ENCODE measurements around the gene OLFML1.

OLFML1 gene

DNA sequence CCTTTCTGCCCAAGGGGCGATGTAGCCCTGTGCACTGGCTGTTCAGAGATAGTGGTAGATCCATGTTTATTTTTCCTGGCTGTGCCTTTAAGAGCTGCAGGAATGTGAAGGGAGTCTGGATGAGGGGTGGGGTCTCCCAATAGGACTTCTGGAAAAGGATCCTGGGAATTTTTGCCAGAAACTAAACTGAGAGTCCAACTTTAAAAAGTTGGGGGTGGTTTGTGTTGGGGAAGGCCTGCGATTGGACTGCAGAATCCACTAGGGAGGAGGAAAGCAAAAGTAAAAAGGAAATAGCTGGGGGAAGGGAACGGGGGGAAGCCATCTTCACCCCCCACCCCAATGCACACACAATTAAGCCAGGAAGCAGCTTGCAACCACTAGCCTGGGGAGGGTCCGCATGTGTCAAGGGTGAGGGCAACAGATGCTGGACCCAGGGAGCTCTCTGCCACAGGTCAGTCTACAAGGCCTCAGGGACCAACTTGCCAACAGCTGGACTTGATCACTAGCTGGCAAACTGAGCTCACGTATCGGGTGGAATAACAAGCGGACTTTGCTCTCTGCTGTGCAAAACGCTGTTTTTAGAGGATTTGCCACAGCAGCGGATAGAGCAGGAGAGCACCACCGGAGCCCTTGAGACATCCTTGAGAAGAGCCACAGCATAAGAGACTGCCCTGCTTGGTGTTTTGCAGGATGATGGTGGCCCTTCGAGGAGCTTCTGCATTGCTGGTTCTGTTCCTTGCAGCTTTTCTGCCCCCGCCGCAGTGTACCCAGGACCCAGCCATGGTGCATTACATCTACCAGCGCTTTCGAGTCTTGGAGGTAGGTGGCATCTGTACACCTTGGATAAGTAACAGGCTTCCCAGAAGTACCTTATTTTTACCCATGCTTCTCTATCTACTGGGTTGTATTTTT lies at the start of gene OLFML1:
TSS of gene OLFML1 (plus strand) at position 321 of the 912 bp plus-strand sequence. CDS start at position 691, 370 bp downstream.
- no peak for DNase-seq

DNA sequence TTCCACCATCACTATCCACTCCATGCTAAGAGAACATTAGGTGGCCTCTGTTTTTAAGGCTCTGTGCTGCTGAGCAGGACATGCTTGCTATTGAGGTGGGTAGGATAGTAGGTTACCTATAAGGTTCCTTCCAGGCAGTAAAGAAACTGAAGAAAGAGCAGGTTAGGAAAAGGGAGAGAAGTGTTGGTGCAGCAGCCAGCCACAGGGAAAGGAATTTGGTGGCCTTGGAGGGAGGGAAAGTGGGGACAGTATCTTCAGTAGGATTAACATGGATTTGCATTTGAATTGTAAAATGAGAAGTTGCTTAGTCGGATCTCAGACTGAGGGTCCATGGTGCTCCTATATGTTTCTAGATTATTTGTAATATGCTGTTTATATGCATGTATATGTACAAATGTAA lies 49.2 kb upstream of the OLFML1 start:
- no peak for DNase-seq

DNA sequence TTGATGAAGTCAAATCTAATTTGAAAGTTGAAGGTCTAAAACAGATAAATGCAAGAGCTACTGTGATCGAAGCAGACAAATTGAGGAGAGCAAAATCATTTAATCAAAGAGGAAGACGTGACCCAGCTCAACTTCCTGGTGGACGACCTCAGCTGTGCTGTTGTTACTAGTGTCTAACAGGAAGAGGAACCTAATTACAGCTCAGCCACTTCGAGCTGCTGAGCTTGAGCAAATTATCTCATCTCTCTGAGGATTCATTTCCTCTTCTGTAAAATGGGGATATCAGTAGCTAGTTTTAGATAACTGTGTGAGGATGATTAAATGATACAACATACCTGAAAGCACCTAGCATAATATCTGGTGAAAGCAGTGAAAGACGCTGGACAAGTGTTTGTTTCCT lies 48.6 kb upstream of the OLFML1 start:
- DNase-seq: peak in 1 of 4 experiments; percentile 6

DNA sequence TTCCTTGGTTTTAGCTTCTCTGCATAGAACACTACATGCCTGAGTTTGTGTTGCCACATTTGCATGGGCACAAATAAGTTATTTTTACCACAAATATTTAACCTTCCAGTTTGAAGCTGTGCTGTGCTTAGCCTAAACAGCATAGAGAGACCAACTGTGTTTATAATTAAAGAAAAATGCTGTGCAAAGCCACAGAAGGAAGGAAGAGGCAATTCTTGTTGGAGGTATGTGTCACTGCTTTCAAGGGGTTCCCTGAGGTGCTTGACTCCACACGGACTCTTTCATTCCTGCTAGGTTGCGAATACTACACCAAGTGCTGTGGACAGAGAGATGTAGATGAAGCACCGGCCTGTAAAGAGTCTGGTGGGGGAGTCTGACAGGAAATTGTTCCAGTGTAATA lies 47.6 kb upstream of the OLFML1 start:
- no peak for DNase-seq

DNA sequence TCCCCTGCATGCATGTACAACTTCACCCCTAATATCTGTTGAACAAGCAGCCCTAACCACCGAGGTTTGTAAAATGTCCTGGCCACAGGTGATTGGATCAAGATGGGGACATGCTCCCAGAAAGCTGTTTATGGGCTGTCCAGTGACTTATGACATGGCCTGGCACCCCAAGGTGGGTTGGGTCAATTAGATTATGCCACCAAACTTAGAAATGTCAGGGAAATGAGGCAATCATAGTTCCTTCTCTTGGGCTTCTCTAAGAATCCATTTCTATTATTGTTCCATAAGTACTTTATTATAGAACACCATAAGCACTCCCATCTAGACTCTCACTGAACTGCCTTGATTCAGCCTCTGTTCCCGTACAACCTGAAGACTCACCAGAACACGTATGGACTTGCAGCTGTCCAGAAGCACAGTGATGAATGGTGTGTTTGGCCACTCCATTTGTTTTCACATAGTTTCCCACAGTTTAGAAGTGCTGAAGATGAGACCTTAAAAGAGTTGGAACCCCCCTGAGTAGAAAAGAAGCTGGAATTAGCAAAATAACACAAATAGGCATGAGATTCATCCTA lies 45.5 kb upstream of the OLFML1 start:
- DNase-seq: no peak

DNA sequence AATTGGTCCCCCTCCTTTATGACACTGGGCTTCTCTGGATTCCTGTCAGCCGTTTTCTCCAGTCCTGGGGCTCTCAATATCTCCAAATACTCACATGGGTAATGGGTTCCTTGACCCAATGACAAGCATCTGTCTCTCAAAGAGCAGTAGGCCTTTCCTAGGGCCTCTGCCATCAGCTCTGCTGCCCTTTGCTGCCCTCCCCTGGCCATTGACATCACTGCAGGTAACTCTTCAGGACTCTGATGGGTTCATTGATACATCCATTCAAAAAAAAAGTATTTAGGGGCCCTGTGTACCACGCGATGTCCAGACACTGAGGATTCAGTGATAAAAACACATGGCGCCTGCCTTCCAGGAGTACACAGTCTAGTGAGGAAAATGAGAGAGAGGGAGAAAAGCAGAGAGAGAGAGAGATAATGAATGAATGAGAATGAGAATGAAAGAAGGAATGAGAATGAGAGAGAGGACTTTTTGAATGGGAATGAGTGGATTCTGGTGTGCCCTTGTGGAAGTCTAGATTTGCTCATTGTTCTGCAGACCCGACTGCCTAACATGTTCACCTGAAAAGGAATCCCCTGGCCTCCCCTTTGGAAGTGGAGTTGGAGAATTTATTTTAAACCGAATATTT lies 42.6 kb upstream of the OLFML1 start:
- peak; percentile 30 to 56 (median 49) for DNase-seq

DNA sequence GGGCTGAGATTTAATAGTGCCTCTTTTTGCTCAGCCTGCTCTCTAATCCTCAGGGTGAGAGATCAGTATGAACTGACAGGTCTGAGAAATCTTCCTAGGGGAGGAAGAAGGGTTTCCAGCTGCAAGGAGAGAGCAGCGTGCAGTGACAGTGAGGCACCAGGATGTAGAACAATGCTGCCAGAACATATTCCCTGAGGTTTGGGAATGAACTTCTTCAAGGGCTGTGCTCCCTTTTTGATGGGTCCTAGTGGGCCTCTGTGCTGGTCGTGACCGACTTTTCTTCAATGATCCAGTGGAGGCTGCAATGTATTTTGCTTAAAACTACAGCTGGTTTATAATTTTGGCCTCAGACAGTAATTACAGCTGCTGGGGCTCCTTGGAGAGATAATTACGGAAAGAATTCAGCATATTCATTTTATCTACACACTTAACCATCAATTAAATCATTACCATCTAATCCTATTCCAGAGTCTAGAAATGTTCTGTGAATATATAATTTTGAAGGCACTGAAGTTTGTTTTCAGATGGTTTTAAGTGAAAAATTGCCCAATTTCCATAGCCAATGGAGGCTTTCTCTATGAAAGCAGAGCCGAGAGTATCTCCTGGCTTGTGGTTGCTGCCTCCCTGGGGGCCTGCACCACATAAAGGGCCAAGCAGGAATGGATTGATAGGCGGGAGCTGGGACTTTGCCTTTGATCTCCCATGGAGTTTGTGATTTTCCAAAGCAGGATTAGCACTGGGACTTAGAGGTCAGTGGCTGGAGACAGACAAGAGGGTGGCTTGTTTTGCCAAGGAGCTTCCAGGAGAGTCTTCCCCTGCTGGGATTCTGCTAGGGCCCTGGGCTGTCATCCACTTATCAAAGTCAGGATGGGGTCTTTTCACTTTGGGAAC lies 41.0 kb upstream of the OLFML1 start:
- no peak for DNase-seq

DNA sequence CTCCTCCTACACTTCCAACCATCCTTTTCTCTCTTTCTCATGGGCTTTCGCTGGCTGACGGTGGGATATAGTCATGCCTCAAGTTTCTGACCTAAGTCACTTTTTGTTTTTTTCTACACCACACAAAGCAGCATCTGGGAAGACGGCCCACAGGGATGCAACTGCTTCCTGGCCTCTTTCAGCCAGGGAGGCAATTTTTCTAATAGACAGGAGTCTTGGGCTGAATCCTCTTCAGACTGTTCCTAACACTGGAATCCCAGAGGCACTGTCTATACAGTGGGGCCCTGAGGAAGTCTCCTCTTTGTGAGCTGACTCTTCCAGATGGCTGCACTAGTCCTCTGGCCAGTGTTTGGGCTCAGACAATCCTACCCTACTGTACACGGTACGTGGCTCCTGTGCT lies 39.7 kb upstream of the OLFML1 start:
- DNase-seq: no peak

DNA sequence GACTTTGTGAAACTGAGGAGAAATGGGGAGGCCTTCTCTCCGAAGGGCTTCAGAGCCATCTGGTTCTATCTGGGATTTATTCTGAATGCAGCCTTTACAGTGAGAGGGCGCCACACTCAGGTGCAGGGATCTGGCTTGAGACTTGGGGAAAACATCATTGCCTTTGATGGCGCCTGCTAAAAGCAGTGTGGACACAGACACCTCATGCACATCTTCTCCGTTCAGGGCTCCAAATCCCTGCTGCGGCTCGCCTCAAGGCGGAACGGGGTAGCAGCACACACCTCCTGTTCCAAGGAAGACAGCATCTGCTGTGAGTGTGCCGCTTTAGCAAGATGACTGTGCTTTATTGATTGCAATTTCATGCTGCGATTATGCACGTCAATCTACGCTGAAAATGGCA lies 37.1 kb upstream of the OLFML1 start:
- no peak for DNase-seq

DNA sequence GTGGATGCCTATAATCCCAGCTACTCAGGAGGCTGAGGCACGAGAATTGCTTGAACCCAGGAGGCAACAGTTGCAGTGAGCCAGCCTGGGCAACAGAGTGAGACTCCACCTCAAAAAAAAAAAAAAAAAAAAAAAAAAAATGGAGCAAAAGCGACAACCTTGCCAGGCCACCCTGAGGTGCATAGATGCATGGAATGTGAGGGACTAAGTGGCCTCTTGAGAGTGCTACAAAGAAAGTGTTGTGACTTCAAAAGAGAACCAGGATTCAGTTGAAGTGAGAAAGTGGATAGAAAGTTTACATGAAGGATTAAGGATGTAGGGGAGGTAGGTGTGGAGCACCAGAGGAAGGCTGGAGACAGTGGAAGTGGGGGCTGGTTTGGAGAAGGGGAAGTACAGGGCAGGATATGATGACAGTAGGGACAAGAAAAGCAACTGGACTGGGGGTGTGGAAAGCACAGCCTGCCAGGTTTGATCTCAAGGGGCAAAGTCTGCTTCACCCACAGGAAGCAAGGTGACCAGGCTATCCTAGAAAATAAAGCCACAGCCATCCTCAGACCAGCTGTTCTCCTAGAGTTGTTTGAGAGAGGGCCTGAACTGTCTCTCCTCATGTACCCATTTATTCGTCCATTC lies 36.0 kb upstream of the OLFML1 start:
- no peak for DNase-seq

DNA sequence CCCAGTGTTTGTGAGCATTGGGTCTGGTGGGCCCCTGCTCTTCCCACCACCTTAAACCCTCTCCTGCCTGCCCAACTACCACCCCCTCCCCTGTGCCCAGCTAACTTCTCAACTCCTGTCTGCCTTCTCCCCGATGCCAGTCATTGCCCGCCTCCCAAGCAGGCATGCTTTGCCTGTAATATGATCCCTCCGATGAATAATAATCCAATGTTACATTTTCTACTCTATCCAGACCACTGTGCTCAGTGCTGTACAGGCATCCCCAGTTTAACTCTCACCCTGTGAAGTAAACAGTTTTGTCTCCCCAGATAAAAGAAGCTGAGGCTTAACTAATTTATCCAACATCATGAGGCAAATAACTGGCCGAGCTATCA lies 35.5 kb upstream of the OLFML1 start:
- DNase-seq: no peak

DNA sequence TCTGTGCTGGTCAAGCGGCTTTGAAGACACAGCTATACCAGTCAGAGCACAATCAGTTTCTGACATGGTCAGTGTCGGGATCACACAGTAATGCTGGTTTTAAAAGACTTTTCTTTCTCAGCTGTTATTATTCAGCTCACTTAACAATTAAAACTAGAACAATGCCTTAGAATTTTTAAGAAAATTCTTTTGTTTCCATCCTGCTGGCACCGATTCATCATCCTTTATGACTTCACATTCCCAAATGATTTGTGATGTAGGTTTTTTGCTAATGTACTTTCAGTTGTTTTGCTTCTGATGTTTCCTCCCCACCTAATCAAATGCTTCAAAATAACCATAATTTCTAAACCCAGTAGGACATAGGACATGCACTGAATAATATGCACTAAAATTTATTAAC lies 34.5 kb upstream of the OLFML1 start:
- DNase-seq: no peak

DNA sequence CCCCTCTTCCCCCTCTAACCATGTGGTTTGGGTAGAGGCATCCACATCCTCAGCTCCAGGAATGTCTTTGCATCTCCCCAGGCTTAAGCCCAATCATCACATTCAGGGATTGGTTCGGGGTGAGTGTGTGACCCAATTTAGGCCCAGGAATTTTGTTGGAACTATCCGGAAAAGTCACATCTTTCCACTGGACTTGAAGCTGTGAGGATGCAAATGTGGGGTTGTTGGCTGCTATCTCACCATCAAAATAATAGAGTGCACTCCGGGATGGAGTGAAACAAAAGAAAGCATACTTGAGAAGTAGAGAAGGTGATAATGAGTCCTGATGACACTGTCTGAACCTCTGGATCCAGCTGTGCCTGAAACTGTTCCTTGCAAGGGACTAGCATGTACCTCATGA lies 33.8 kb upstream of the OLFML1 start:
- no peak for DNase-seq

DNA sequence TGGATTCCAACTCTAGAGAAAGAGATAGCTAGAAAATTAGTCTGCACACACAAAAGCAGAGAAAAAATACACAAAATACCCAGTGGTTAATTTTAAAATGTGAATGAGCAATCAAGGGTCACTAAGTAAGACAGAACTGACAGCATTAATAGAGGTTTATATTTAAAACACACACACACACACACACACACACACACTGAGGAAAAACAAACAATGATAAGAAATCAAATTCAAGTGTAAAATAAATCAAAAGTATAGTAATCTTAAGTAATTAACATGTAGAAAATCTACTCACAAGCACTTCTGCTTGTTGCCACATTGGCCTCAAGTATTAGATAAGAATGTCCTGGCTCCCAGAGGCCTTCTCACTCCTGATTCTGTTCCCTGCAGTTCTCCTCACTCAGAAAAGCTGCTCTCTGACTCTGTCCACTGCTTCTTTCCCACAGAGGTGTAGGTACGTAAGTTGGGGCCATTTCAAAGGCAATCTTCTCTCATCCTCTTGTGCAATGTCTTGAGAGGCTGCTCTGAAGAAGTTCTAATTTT lies 33.3 kb upstream of the OLFML1 start:
- DNase-seq: no peak

DNA sequence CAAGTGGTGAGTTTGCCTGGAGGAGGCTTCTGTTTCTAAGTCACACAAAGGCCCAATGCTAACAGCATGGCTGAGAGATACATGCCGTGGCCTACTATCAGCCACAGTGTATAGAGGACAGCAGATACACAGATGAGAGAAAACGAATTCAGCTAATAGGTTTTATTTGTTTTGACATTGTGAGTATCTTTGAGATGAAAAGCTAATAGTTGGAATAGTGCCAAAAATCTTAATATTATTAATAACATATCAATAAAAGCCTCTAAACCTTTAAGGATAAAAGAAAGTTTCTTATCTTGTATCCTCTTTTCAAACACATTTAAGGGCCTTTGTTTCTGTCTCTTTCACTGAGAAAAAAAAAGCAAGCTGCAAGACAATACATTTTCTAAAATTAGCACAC lies 30.5 kb upstream of the OLFML1 start:
- no peak for DNase-seq

DNA sequence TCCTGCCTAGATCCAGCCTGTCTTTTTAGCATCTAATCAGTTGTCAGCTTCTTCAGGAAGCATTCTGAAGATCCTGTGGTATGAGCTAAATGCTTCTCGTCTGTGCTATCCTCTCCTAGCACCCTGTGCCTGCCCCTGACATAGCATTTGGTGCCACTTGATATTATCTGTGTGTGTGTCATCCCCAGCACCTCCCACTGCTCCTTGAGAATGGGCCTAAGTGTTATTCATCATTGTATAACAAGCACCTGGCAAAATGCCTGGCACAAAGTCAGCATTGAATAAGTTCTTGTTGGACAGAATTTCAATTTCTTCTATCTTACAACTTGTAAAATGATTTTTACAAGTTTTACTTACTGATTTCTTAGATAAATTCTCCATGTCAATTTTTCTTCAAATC lies 28.1 kb upstream of the OLFML1 start:
- DNase-seq: no peak

DNA sequence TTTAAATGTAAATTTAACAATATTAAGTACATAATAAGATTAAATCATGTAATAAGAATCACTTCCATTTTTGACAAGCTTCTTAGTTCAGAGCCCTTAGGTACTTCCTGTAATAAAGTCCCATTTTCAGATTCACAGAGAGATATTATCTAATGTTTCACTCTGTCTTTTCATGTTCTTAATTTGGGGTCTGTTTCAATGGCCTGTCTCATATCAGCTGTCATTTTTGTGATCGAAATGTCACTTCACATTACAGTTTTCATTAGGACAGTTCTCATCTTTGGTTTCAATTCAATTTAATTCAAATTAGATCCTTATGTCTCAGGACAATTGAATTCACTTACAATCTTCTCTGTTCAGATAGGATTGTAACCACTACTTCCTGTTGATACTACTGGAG lies 22.6 kb upstream of the OLFML1 start:
- DNase-seq: no peak

DNA sequence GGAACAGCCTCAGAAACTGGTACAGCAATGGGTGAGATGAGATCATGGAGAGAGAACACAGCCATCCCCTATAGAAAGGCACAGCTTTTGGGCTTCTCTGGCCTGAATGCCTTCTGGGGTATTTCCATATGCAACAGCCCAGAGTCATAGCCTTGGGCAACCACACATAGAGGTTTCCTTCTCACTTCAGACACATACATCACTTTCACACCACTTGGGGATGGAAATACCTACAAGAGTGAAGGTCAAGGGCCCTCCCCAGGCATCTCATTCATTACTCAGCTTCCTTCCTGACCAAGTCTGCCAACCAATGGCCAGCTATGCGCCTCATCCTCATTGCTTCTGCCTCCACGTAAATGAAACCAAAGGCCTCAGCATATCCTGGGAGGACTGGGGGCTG lies 17.7 kb upstream of the OLFML1 start:
- no peak for DNase-seq

DNA sequence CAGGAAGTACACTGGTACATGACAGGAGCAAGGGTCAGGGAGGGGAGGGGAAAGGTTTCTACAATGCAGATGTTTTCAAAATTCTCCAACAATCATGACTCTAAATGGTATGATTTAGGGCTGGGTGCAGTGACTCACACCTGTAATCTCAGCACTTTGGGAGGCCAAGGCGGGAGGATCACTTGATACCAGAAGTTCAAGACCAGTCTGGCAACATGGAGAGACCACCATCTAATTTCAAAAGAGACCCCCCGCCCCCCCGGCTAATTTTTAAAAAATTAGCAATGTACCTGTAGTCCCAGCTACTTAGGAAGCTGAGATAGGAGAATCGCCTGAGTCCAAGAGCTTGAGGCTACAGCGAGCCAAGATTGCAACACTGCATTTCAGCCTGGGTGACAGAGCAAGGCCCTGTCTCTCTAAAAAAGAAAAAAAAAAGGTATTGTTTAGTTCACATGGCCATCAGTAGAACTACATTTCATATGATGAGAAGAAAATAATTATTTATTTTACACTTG lies 15.9 kb upstream of the OLFML1 start:
- no peak for DNase-seq

DNA sequence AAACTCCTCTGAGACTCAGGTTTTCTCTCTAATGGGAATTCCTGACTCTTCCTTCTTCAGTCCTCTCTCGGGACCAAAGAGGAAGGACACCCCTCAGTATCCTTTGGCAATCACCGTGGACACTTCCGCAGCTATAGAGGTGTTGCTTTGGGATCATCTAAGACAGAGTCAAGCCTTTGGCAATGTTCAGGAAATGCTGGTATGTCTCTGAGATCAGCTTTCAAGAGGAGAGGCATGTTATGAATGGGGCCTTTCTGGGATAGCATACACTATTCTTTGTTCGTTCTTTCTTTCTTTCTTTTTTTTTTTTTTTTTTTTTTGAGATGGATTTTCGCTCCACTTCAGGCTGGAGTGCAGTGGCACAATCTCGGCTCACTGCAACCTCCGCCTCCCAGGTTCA lies 14.2 kb upstream of the OLFML1 start:
- no peak for DNase-seq

DNA sequence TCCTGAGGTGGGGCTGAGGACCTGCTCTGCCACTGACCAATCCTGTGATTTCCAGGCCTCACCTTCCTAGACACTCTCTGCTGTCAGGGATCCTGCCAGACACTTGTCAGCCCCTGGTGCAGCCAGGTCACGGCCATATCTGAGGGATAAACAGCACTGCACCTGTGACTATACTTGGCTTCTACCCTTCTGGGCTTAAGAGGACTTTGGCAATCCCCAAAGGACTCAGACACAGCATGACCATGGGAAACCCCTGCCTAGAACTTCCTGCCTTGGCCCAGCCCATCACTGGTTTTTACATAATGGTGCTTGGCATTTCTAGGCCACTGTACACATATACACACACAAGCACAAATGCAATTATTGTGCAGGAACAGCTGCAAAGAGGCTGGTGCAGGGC lies 11.6 kb upstream of the OLFML1 start:
- DNase-seq: no peak

DNA sequence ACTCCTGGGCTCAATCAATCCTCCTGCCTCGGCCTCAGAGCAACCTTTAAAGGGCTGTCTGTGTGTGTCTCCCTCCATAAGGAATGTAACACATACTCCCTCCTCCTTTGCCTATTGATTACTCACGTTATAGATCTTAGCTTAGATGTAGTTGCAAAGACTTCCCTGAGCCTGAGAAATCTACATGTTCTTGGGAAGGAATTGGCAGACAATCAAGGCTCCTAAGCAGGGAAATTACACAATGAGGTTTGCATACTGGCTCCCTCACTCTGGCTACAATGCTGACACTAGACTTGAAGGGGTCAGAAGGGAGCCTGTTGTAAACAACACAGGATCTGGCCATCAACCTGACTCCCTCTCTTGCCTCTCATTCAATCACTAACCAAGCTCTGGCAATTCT lies 5.2 kb upstream of the OLFML1 start:
- no peak for DNase-seq

Data from activated CD4-positive, CD25-positive, alpha-beta regulatory T cell (primary cell).